HG03064 (cell line): Measurements from ENCODE around the gene SS18.

Experiments used
- ATAC-seq: cut with Tn5 transposase; IDR thresholded peaks from one replicate; pipeline ENCODE4 v1.9.1; 2021; ENCODE audit warnings: low read depth; ENCODE audit not compliant: unreplicated experiment

The SS18 gene

DNA sequence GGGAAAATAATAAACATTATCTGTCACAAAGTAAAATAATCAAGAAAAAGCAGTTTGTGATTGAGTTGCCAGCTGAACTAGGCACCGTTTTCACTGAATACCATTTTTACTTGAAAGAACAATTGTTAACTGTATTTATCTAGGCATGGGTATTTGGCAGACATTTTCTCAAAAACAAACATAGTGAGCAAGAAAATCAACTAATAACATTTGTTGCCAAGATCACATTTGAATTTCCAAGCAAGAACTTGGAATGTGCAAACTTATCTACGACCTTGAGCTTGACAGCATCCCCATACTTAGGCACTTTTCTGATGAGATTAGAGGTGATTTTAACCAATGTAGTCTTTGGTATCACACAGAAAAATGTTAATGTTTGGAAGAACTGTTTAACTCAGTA lies 16.7 kb downstream of the SS18 start:
- no peak for ATAC-seq

DNA sequence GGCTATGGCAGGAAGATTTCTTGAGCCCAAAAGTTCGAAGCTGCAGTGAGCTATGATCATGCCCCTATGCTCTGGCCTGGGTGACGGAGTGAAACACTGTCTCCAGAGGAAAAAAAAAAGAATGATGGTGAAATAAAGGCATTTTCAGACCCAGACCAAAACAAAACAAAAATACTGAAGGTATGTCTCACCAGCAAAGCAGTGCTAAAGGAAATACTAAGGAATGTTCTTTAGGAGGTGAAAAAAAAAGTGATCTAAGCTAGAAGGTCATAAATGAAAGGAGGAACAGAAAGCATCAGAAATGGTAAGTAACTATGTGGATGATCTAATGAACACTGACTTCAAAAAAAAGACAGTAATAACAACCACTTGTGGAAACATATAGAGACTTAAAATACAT lies 18.7 kb downstream of the SS18 start:
- ATAC-seq: no peak

DNA sequence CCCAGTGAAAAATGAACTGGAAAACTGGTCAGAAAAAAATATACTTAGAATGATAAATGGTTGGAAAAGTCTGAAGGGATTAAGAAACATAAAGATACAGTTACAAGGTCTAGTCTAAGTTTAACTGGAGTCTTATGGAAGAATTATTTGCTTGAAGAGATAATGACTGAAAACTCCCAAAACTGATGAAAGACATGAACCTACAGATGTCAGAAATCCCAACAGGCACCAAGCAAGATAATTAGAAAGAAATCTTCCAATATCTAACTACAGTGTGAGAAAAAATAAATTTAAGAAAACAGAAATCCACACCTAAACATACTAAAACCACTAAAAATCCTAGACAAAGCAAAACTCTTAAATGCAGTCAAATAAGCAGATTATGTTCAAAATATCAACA lies 19.4 kb downstream of the SS18 start:
- no peak for ATAC-seq

DNA sequence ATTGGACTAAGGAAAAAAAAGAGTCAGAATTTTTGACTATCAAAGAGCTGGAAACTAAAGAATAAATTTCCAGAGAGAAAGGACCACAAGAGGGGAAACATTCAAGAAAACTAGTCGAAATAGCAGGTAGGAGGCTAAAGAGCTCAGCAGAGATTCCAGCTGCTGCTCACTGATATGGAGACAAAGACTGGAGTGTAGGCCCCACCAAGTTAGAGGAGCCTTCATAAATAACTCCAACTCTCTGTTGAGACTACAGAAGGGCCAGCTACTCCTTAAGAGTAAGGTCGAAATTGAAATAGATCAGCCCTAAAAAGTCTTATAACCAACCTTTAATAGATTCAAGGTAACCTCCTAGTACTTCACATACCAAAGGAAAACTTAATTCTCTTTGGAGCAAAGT lies 31.1 kb downstream of the SS18 start:
- ATAC-seq: no peak

- no peak for ATAC-seq
Measured at GRCh38 chr18:26057344-26057773, 33.1 kb downstream of the SS18 start.

DNA sequence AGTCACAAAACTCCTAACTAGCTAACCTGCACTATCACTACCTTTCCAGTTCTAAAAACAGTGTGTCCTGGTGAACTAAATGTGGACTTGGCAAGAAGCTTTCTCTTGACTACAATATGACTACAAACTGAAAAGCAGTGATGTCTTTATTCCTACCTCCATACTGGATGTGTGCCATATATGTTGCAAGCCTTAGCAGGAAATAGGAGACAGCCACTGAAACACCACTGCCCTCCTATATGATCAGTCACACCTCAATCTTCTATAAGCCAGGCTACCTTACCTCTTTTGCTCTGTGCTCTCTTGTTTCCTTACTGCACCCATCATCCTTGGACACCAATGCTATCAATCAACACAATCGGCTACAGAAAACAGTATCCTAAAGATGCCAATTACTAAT lies 34.1 kb downstream of the SS18 start:
- no peak for ATAC-seq

GRCh38 chr18:26052505-26052904 lies 37.9 kb downstream of the SS18 start:
- no peak for ATAC-seq

DNA sequence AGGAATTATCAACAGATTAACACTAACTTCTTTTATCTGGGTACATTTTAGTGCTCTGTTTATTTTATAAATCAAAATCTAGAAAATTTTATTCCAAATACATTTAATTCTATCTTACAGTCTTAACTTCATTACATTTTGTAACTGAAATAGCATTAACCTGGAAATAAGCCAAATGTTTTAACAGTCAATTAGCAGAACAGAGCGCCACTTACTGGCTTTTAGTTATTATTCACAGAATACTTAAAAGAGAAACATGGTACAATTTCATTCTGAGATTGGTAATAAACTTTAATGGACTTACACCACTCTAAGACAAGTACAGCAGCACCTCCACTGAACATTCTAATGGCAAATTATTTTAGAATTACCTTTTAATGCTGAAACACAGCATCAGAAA lies 38.6 kb downstream of the SS18 start:
- no peak for ATAC-seq

GRCh38 chr18:26046419-26047077 lies 43.9 kb downstream of the SS18 start:
- ATAC-seq: no peak

- ATAC-seq: no peak
Measured at GRCh38 chr18:26044807-26045206, 45.6 kb downstream of the SS18 start.

DNA sequence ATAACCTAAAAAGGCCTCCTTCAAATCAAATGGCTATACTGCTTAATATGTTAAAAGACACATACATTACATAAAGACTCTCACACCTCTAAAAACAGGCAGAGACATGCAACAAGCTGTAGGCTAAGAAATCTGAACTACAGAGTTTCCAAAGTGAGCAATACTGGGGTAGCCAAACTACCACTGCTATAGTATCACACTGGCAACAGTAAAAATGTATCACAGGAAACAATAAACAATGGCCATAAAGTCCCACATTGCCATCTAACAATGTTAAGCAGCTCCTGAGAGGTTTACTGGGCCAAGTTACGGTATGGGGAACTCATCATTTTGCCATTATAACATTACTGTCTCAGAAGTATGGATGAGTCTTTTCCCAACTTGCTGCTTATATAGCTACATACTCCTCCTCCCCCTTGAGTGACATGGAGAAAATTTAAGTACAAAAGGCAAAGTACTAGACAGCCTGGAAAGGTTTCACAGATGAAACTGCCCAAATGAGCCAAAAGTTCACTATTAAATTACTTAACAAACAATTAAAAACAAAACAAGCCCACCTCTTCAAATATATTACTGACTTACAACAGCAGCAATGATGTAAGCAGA lies 50.3 kb downstream of the SS18 start:
- ATAC-seq: no peak

DNA sequence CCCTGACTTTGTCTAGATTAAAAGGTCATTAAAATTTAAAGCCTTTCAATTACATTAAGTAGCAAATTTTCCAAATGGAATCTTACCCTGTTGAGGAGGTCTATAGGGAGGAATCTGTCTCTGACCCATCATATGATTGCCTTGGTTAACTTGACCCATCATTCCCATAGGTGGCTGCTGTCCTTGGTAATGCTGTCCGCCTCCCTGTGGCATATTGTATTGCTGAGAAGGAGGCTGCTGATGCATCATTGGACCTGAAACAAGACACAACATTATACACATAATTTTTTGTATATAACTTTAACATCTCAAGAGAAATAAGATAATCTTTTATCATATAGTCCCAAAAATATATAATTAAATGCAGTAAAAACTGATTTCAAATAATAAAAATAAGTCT lies 51.2 kb downstream of the SS18 start:
- ATAC-seq: no peak

DNA sequence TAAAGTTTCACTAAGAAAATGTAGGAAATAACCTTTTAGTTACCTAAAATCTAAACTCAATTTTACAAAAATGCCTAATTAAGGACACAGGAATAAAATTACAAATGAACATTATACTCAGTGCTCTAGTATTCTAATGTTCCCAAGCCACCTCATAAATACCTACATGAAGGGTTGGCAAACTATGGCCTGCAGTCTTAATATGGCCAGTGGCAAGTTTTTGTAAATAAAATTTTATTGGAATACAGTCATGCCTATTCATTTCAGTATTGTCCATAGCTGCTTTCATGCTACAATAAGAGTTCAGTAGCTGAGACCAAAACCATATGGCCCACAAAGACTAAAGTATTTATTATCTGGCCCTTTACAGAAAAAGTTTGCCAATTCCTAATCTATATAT lies 53.8 kb downstream of the SS18 start:
- no peak for ATAC-seq

GRCh38 chr18:26034850-26035497 lies 55.4 kb downstream of the SS18 start:
- no peak for ATAC-seq

DNA sequence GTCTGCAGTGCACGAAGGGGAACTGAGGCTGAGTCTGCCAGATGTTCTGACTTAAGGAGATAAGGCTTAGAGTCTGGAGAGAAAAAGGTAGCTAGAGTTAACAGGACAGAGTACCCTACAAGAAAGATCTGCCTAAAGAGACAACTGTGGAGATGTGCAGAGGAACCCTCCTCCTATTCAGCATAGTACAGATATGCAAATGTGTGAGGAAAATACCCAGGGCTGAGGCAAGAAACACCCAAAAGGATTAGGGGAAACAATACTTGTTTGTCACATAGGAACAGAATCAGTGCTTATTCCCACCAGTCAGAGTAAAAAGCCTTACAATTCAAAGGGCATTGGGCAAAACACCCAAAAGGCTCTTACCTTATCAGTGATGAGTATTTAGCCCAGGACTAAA lies 67.8 kb downstream of the SS18 start:
- ATAC-seq: no peak

DNA sequence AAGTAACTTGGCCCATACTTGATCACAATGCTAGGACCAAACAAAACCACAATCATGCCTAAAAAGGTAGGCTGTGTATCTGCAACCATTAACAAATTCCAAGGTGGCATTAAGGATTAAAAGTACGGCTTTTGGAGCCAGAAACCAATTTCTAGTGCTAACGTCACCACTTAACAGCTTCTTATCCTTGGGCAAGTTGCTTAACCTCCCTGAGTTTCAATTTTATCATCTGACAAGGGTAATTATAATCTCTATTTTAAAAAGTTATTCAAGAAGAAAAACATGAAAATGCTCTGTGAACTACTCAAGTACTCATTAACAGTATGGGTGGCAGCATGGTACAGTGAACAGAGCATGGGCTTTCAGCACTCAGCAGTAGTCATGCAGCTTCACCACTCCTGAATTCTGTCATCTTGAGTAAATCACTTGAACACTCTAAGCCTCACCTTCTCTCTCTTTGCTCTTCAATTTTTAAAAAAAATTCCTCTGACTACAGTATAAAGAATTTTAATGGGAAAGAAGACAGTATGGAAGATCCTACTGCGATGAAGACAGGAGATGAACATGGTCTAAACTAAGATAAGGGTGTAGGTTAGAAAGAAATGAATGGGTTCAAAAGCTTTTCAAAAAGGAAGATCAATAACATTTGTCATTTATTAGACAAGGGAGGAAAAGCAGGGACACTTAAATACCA lies 69.2 kb downstream of the SS18 start:
- ATAC-seq: no peak

DNA sequence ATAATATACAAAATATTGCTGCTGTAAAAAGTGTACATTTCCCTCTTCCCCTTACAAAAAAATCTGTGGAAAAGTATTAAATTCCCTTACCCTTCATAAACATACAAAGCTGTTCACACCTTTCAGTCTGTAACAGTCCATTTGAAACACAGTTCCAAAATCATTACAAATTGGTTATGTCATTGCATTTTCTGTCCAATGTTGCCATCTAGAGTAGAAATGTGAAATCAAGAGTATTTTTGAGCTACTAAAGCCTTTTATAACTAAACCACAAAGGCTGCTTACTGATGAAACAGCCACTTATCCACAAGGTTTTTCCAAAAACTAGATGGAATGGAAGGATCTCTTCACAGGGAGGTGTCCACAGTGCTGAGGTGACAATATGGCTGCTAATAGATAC lies 72.5 kb downstream of the SS18 start:
- ATAC-seq: no peak

- ATAC-seq: no peak
Measured at GRCh38 chr18:26014462-26014861, 76.0 kb downstream of the SS18 start.

DNA sequence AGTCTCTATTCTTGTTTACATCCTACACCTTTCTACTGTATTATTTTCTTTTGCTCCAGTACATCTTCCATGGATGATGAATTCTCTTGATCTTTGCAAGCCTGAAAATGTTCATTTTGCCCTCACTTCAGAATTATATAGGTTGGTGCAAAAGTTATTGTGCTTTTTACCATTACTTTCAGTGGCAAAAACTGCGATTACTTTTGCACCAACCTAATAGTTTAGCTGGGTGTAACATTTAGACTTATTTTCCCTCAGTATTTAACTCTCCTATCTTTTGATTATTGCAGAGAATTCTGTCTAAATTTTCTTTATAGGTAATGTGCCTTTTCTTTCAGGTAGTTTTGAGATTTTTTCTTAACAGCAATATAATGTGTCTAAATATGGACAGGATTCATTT lies 81.8 kb downstream of the SS18 start:
- no peak for ATAC-seq

GRCh38 chr18:26008096-26008495 lies 82.3 kb downstream of the SS18 start:
- no peak for ATAC-seq

DNA sequence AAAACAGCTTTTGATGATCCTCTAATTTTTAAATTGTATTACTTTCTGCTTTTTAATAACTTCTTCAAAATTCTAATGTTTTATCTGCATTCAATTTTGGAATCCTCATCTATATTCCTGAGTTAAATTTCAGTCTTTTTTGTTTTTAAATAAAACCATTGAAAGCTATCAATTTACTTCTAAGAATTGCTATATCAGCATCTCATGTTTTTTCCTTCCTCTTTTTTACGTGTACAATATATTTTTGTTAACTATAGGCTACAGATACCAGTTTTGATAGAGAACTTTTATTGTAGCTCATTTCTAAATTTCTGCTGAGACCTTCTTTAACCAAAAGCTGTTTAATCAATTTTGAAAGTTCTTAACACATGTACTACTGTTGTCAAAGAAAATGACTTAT lies 84.5 kb downstream of the SS18 start:
- no peak for ATAC-seq

GRCh38 chr18:26004832-26005231 lies 85.6 kb downstream of the SS18 start:
- no peak for ATAC-seq
